ENCODE measurements around the gene MCF2.

The MCF2 gene

GRCh38 chrX:139596068-139596467, 111.9 kb downstream of the MCF2 start:
- no peak for DNase-seq

- DNase-seq = no peak
These were observed 122.4 kb downstream of the MCF2 start for GRCh38 chrX:139585613-139586012.

- DNase-seq = no peak
These were observed 126.9 kb downstream of the MCF2 start for GRCh38 chrX:139581068-139581467.

- DNase-seq = no peak
These were observed 141.0 kb downstream of the MCF2 start for GRCh38 chrX:139566981-139567380.

GRCh38 chrX:139563251-139563650, 144.7 kb downstream of the MCF2 start:
- no peak for DNase-seq

GRCh38 chrX:139560221-139560620, 147.7 kb downstream of the MCF2 start:
- no peak for DNase-seq

- peak; percentile 69 to 77 (median 72) for DNase-seq
These were observed 148.5 kb downstream of the MCF2 start for GRCh38 chrX:139559383-139560042.

GRCh38 chrX:139554991-139555675, 152.8 kb downstream of the MCF2 start:
- no peak for DNase-seq

- peak in 2 of 3 donors; percentile 14 to 18 for DNase-seq
These were observed 153.6 kb downstream of the MCF2 start for GRCh38 chrX:139554376-139554775.

- no peak for DNase-seq
These were observed 163.4 kb downstream of the MCF2 start for GRCh38 chrX:139544591-139544990.

- no peak for DNase-seq
These were observed 164.0 kb downstream of the MCF2 start for GRCh38 chrX:139543920-139544319.

- DNase-seq = no peak
These were observed 165.3 kb downstream of the MCF2 start for GRCh38 chrX:139542652-139543051.

GRCh38 chrX:139538907-139539790, 168.8 kb downstream of the MCF2 start:
- DNase-seq = no peak

- no peak for DNase-seq
These were observed 174.5 kb downstream of the MCF2 start for GRCh38 chrX:139533444-139533843.

- DNase-seq = no peak
These were observed 175.1 kb downstream of the MCF2 start for GRCh38 chrX:139532834-139533233.

Data from suppressor macrophage treated with lipopolysaccharide for 1 hour (primary cell).